Epithelial cell of prostate (primary cell): ENCODE data around the gene GNB2.

ENCODE experiments used
- DNase-seq: peaks from one replicate; pipeline ENCODE4 v3.0.0-alpha.2; 2011; ENCODE audit warnings: low read depth, low spot score
- H3K27ac ChIP-seq: fragments of 450-650 bp; 2 replicates; pipeline ENCODE4 v1.5.1; 2017; ENCODE audit warnings: mild to moderate bottlenecking

The GNB2 gene

GRCh38 chr7:100673302-100673941 is at the start of gene GNB2:
GNB2 (plus strand) TSS chr7:100673740; CDS start chr7:100676266, 2,526 bp downstream.
- H3K27ac ChIP-seq, result peak within 1 kb of the TSS; percentile 87
- DNase-seq, result peak; percentile 94

- H3K27ac ChIP-seq, result no peak overlapping the region
- no peak for DNase-seq
Observed at GRCh38 chr7:100623951-100624824, 49.4 kb upstream of the GNB2 start.

GRCh38 chr7:100626055-100626454 is 47.5 kb upstream of the GNB2 start:
- no peak overlapping the region for H3K27ac ChIP-seq
- DNase-seq, result no peak

- H3K27ac ChIP-seq, result no peak overlapping the region
- DNase-seq, result peak; percentile 29
Observed at GRCh38 chr7:100626530-100627237, 46.9 kb upstream of the GNB2 start.

- H3K27ac ChIP-seq, result no peak overlapping the region
- no peak for DNase-seq
Observed at GRCh38 chr7:100627238-100627549, 46.3 kb upstream of the GNB2 start.

GRCh38 chr7:100629117-100629716 is 44.3 kb upstream of the GNB2 start:
- no peak for DNase-seq
- H3K27ac ChIP-seq, result no peak overlapping the region

GRCh38 chr7:100630066-100630465 is 43.5 kb upstream of the GNB2 start:
- DNase-seq, result no peak
- H3K27ac ChIP-seq, result no peak overlapping the region

- no peak overlapping the region for H3K27ac ChIP-seq
- no peak for DNase-seq
Observed at GRCh38 chr7:100632951-100633717, 40.4 kb upstream of the GNB2 start.

GRCh38 chr7:100639995-100640516 is 33.5 kb upstream of the GNB2 start:
- H3K27ac ChIP-seq, result no peak overlapping the region
- no peak for DNase-seq

GRCh38 chr7:100640517-100641440 is 32.8 kb upstream of the GNB2 start:
- DNase-seq, result no peak
- no peak overlapping the region for H3K27ac ChIP-seq

- DNase-seq, result no peak
- no peak within 1 kb of the TSS for H3K27ac ChIP-seq
Observed at GRCh38 chr7:100641463-100641859, 32.1 kb upstream of the GNB2 start, which contains the start of gene TFR2. TFR2 (minus strand) TSS chr7:100641552; CDS start chr7:100641509, 43 bp downstream.

- H3K27ac ChIP-seq, result no peak overlapping the region
- no peak for DNase-seq
Observed at GRCh38 chr7:100641860-100642533, 31.5 kb upstream of the GNB2 start.

GRCh38 chr7:100642534-100642907 is 31.0 kb upstream of the GNB2 start:
- no peak overlapping the region for H3K27ac ChIP-seq
- DNase-seq, result no peak

GRCh38 chr7:100649826-100650565 is 23.5 kb upstream of the GNB2 start:
- no peak overlapping the region for H3K27ac ChIP-seq
- DNase-seq, result peak; percentile 22

GRCh38 chr7:100654908-100655831 is 18.4 kb upstream of the GNB2 start:
- DNase-seq, result no peak
- no peak overlapping the region for H3K27ac ChIP-seq

GRCh38 chr7:100655908-100656674 is 17.4 kb upstream of the GNB2 start, which contains the start of gene ACTL6B:
ACTL6B (minus strand) TSS chr7:100656448; CDS start chr7:100656354, 94 bp downstream.
- H3K27ac ChIP-seq, result no peak within 1 kb of the TSS
- DNase-seq, result no peak
